NT2/D1 (cell line): Measurements from ENCODE around the gene ZSWIM8.

Source experiments
- SUZ12 ChIP-seq: IDR thresholded peaks from 2 replicates; pipeline ENCODE4 v1.6.1; 2011; ENCODE audit not compliant: insufficient read length, insufficient read depth; ENCODE audit errors: extremely low read depth
- YY1 ChIP-seq: IDR thresholded peaks from 2 replicates; pipeline ENCODE4 v1.6.1; 2011; ENCODE audit not compliant: insufficient read length, insufficient read depth
- ZNF274 ChIP-seq: IDR thresholded peaks from 2 replicates; pipeline ENCODE4 v1.6.1; 2011; ENCODE audit warnings: mild to moderate bottlenecking, low read depth, low read length

GRCh38 chr10:73788864-73789658 lies 3.7 kb downstream of the ZSWIM8 start:
- TF ChIP-seq ZNF274 (no peak), YY1 (no peak), SUZ12 (no peak)
